ENCODE measurements around the gene MMAB.

Gene MMAB

DNA sequence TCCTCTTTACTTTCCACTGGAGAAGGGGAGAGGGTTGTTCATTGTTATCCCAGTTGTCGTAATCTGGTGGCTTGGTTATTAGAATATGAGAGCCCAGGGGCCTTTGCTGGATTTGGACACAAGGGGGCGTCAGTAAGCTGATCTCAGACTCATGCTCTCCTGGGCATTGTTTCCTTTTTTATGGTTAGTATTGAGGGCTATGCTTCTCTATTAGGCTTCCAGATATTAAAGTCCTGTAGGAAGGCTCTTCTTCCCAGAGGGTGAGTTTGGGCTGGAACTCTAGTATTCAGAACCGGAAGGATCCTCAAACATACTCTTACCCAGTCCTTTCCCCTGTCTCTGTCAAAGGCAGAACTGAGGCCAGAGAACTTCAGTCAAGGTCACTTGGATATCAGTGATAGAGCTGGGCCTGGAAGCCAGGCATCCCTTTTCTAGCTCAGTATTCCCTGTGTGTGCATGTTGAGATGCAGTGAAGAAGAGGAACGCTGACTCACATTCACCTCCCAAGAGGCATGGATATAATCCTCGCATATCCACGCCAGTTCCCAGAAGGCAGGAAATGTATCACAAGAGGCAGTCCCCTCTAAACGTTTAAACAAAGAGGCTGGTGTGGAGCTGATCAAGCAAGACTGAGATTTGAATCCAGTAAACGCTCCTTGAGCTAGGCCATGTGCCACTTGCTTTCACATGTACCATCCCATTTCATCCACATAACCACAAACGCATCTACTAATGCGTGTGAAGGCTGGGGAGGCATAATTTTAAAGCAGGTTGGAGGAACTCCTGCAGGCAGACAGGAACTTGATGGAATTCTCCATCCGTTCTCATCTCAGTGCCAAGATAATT, 54.3 kb downstream of the MMAB start:
- peak; percentile 7 to 12 for DNase-seq (ENCODE audit: low read depth in 1 of 2, low spot score in 1 of 2)

DNA sequence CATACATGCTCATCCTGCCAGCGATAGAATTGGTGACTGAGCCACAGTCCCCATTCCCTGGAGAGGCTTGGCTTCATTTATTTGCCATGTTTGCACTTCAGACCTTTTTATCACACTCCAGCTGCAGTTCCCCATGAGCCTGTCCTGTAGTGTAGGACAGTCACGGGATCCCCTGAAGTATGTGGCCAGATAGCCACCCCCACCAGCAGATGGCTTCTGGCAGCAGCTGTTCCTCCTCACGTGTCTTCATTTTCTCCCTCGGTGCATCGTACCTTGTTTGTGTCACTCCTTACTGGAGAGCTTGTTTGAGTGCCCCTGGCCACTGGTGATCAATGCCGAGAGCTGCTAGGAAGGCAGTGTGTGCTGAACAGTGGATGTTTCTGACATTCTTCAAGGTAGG, 55.7 kb downstream of the MMAB start:
- DNase-seq (ENCODE audit: low read depth in 1 of 2, low spot score in 1 of 2) = no peak

- no peak for DNase-seq (ENCODE audit: low read depth in 1 of 2, low spot score in 1 of 2)
These were observed 59.3 kb downstream of the MMAB start for GRCh38 chr12:109513977-109514376.

- no peak for DNase-seq (ENCODE audit: low read depth in 1 of 2, low spot score in 1 of 2)
These were observed 60.3 kb downstream of the MMAB start for GRCh38 chr12:109513051-109513450.

- no peak for DNase-seq (ENCODE audit: low read depth in 1 of 2, low spot score in 1 of 2)
These were observed 60.7 kb downstream of the MMAB start for GRCh38 chr12:109512608-109513007.

- no peak for DNase-seq (ENCODE audit: low read depth in 1 of 2, low spot score in 1 of 2)
These were observed 63.1 kb downstream of the MMAB start for GRCh38 chr12:109510196-109510595.

DNA sequence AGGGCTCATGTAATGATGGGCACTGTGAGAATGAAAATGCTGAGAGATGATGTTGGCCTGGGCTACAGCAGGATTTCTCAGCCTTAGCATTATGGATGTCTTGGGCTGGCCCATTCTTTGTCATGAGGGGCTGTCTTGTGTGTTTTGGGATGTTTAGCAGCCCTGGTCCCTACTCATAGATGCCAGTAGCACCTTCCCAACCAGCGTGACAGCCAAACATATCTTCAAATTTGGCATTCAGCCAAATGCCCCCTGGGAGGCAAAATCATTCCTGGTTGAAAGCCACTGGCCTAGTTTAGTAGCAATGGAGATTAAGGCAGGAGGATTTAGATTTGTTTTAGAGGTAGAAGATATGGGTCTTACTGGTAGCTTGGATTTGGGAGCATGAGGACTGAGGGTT, 69.2 kb downstream of the MMAB start:
- no peak for DNase-seq (ENCODE audit: low read depth in 1 of 2, low spot score in 1 of 2)
